GM19438 (cell line): ENCODE results near the gene ZSCAN2.

Experiments
- ATAC-seq: cut with Tn5 transposase; IDR thresholded peaks from one replicate; pipeline ENCODE4 v1.9.1; 2021; ENCODE audit warnings: low read depth; ENCODE audit not compliant: unreplicated experiment

The ZSCAN2 gene

DNA sequence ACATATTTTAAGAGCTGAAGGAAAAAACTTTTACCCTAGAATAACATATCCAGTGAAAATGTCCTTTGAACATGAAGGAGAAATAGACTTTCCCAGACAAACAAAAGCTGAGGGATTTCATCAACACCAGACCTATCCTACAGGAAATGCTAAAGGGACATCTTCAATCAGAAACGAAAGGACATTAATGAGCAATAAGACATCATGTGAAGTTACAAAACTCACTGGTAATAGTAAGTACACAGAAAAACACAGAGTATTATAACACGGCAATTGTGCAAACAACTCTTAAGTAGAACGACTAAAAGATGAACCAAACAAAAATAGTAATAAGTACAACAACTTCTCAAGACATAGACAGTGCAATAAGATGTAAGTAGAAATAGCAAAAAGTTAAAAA is 3.5 kb upstream of the ZSCAN2 start:
- no peak for ATAC-seq

GRCh38 chr15:84598250-84598649 is 2.6 kb upstream of the ZSCAN2 start:
- ATAC-seq = peak; percentile 33

DNA sequence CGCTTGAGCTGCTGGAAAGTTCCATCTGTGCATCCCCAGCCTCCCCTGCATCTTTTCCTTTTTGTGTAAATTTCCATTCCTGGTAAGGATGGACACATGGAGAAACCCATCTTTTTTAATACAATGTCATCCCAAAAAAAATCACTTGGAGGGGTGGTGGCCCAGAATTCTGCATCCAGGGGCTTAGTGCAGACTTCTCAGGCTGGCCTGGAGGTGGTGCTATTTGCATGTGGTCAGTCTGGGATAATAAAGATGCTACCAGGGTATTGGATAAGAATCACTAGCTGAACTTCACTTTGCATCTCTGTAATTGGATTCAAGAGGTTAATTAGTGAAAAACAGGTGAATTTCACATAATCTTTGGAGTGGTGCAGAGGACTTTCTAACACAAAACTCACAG is 1.8 kb upstream of the ZSCAN2 start:
- no peak for ATAC-seq

- no peak for ATAC-seq
These were observed 903 bp upstream of the ZSCAN2 start for GRCh38 chr15:84599906-84600305.

- peak; percentile 6 for ATAC-seq
These were observed 500 bp upstream of the ZSCAN2 start for GRCh38 chr15:84600331-84600686.

DNA sequence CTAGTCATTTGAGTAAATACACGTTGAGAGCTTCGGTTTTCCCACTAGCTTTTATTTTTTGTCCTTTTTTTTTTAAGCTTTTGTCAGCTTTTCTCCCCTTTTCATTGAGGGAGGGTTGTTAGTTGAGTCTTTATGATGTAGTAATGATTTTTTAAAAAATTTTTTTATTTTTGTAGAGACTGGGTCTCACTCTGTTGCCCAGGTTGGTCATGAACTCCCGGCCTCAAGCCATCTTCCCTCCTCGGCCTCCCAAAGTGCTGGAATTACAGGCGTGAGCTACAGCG is 688 bp downstream of the ZSCAN2 start:
- ATAC-seq = no peak

- no peak for ATAC-seq
These were observed 3.0 kb downstream of the ZSCAN2 start for GRCh38 chr15:84603630-84604379.

DNA sequence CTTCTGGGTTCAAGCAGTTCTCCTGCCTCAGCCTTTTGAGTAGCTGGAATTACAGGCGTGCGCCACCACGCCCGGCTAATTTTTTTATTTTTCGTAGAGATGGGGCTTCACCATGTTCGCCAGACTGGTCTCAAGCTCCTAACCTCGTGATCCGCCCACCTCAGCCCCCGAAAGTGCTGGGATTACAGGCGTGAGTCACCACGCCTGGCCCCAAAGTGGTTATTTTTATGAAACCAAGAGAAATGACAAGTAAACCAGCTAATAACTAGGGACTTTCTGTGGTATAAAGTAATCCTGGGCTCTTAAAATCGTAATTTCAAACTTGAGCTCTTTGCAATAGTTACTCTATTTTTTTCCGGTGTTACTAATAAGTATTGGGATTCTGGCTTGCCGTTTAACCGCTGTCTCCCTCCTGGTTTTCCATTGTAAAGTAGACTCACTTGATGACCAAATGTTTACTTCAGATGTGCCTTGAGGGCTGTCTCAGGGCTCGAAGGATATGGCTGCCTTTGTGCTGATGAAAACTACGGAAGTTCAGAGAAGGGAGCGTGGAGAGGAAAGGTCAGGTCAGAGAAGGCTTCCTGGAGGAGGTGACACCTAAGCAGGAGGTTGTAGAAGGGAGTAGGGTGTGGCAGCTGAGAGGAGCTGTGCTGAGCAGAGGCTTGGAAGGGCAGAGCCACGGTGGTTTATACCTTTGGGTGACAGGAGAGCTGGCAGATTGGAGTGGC is 4.2 kb downstream of the ZSCAN2 start:
- no peak for ATAC-seq

- no peak for ATAC-seq
These were observed 4.7 kb downstream of the ZSCAN2 start for GRCh38 chr15:84605554-84605882.

DNA sequence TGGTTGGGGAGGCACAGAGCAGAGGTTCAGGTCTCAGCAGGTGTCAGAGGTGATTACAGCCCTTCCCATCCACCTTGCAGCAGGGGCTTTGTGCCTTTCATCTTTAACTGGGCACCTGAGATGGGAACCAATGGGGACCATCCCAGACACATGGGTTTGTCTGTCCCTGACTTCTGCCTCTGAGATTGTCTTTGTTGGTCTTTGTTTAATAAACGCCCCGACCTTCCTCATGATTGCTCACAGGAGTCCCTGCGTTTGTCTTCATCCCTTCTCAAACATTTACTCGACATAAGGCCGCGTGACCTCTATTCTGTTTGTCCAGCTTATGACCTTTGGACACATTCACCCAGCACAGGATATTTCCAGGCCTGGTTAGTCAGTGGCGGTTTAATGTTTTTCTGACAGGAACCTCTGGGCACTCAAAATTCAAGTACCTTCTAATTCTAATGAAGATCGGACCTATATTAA is 5.9 kb downstream of the ZSCAN2 start:
- no peak for ATAC-seq

DNA sequence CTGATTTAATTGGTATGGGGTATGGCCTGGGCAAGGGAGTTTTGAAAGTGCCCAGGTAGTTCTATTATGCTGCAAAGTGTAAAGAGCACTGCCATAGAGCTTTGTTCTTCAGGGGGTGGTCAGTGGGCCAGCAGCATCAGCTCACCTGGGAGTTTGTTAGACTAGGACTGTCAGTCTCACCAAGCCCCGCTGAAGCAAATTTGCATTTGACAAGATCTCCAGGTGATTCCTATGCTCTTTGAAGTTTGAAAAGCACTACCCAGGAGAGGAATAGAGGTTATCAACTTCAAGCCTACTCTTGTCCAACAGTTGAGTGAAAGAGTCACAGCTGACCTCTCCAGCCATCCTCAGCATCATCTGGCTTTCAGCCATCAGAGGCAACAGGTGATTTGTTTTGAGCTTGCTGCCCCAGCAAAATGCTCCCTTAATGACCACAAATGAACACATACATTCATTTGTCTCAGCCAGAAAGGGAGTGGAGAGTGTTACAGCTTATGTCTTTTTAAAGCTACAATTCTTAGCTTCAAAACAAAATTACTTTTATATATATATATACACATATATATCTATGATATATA is 8.0 kb downstream of the ZSCAN2 start:
- no peak for ATAC-seq

GRCh38 chr15:84609818-84610525 is 9.2 kb downstream of the ZSCAN2 start:
- ATAC-seq = no peak

DNA sequence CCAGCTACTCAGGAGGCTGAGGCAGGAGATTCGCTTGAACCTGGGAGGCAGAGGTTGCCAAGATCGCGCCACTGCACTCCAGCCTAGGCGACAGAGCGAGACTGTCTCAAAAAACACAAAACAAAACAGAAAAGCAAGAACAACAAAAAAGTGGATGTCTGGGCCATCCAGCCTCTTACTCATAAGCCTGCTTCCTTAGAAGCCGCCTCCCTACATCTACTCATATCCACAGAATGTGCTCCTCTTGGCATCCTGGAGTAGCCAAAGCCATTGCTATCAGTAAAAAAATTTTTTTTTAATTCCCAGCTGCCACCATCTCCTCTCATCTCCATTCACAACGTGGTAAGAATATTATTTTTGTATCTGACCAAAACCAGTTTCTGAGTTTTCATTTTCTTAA is 10.8 kb downstream of the ZSCAN2 start:
- no peak for ATAC-seq

GRCh38 chr15:84616235-84616634 is 15.4 kb downstream of the ZSCAN2 start:
- no peak for ATAC-seq

DNA sequence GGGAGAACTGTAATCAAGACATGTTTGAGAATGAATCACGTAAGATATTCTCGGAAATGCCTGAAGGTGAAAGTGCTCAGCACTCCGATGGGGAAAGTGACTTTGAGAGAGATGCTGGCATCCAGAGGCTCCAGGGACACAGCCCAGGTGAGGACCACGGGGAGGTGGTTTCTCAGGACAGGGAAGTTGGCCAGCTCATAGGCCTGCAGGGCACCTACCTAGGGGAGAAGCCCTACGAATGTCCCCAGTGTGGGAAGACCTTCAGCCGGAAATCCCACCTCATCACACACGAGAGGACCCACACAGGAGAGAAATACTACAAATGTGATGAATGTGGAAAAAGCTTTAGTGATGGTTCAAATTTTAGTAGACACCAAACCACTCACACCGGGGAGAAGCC is 19.8 kb downstream of the ZSCAN2 start:
- no peak for ATAC-seq

DNA sequence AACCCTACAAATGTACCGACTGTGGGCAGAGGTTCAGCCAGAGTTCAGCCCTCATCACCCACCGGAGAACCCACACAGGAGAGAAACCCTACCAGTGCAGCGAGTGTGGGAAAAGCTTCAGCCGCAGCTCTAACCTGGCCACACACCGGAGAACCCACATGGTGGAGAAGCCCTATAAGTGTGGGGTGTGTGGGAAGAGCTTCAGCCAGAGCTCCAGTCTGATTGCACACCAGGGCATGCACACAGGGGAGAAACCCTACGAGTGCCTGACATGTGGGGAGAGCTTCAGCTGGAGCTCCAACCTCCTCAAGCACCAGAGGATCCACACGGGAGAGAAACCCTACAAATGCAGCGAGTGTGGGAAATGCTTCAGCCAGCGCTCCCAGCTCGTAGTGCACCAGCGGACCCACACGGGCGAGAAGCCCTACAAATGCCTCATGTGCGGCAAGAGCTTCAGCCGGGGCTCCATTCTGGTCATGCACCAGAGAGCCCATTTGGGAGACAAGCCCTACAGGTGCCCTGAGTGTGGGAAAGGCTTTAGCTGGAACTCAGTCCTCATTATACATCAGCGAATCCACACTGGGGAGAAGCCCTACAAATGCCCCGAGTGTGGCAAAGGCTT is 20.7 kb downstream of the ZSCAN2 start:
- no peak for ATAC-seq

DNA sequence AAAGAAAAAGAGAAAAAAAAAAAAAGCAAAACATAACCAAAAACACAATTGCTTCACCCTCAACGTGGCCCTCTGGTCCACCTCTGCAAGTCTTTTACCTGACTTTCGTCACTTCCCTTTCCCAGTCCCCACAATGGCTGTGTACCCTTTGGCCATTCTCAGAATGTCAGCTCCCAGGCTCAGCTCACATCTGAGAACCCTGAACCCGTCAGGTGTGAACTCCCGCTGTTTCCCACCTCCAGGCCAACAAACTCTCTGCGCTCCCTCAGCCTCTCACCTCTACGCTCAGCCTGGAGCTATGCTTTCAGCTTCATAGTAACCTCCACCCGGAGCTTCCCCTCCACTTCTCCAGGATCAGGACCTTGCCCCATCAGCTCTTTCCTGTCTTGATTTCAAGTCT is 23.6 kb downstream of the ZSCAN2 start:
- no peak for ATAC-seq

DNA sequence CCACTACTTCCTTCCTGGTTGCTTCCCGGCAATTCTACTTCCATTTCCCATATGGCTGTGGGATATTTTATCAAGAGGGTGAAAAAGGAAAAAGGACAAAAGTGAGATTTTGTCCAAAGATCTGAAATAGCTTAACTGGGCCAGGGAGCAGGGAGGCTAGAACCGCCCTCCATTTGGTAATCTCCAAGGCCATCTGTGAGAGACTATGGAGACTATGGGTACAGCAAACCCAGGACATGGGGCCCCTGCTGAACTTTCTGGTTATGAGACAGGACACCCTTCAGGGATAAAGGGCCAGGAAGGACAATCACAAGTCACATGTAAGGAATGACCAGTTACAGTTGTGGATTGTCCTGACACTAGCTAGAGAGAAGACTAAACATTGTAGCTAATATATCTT is 24.3 kb downstream of the ZSCAN2 start:
- no peak for ATAC-seq

GRCh38 chr15:84629033-84629432 is 28.2 kb downstream of the ZSCAN2 start:
- no peak for ATAC-seq

DNA sequence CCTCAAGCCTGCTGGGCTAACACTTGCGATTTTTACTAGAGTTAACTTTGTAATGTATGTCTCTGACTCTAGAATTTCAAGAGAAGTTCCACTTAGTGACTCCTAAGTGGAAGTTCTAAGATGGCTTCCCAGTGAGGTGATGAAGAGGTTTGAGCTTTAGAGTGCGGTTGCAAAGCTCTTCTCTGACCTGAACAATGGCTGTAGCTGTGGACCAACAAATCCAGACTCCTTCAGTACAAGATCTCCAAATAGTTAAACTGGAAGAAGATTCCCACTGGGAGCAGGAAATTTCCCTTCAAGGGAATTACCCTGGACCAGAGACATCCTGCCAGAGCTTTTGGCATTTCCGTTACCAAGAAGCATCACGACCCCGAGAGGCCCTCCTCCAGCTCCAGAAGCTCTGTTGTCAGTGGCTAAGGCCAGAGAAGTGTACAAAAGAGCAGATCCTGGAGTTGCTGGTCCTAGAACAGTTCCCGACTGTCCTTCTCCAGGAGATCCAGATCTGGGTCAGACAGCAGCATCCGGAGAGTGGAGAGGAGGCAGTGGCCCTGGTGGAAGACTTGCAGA is 31.0 kb downstream of the ZSCAN2 start:
- ATAC-seq = no peak
